GM12878 (cell line): ENCODE results near the gene PKMYT1. TPM values are rescaled to one million over a fixed set of nuclear protein-coding genes. Genes with fewer than 3 reads are reported as not detected.
A peak's percentile ranks its signal among the peaks of the same experiment; 100 is the strongest.

Experiments used
- BHLHE40 ChIP-seq, 2 experiments: fragments of 450-650 bp in 1 of 2; IDR thresholded peaks; 2 replicates each; pipeline ENCODE4 v1.6.1; 2011 to 2017; ENCODE audit warnings: low read depth in 2 of 2, borderline replicate concordance in 1 of 2, improper control_type of control experiment in 1 of 2, low read length in 1 of 2, mild to moderate bottlenecking in 1 of 2
- DPF2 ChIP-seq: fragments of 450-650 bp; IDR thresholded peaks from 2 replicates; pipeline ENCODE4 v1.6.1; 2017; ENCODE audit warnings: mild to moderate bottlenecking
- FOS ChIP-seq: IDR thresholded peaks from 3 replicates; pipeline ENCODE4 v1.6.1; 2011; ENCODE audit warnings: borderline replicate concordance; ENCODE audit not compliant: insufficient read length; ENCODE audit errors: extremely low read depth
- IRF4 ChIP-seq: IDR thresholded peaks from 2 replicates; pipeline ENCODE4 v1.6.1; 2011; ENCODE audit warnings: low read depth, low read length
- JUNB ChIP-seq: IDR thresholded peaks from 2 replicates; pipeline ENCODE4 v1.6.1; 2016; ENCODE audit warnings: antibody characterized with exemption, mild to moderate bottlenecking
- JUND ChIP-seq: IDR thresholded peaks from 2 replicates; pipeline ENCODE4 v1.6.1; 2012; ENCODE audit warnings: low read depth, mild to moderate bottlenecking, low read length, improper control_type of control experiment, moderate library complexity
- MYB ChIP-seq: fragments of 150-350 bp; IDR thresholded peaks from 2 replicates; pipeline ENCODE4 v1.6.1; 2014; ENCODE audit warnings: mild to moderate bottlenecking, low read depth, low read length, borderline replicate concordance
- NKRF ChIP-seq: fragments of 450-650 bp; conservative IDR thresholded peaks from 2 replicates; pipeline ENCODE4 v1.6.1; 2017; ENCODE audit warnings: mild to moderate bottlenecking, moderate library complexity
- NR2C1 ChIP-seq: fragments of 450-650 bp; IDR thresholded peaks from 2 replicates; pipeline ENCODE4 v1.6.1; 2017; ENCODE audit warnings: antibody characterized with exemption, mild to moderate bottlenecking, moderate library complexity
- NRF1 ChIP-seq: conservative IDR thresholded peaks from 2 replicates; pipeline ENCODE4 v1.6.1; 2011; ENCODE audit warnings: mild to moderate bottlenecking, low read depth, low read length, improper control_type of control experiment
- PKNOX1 ChIP-seq: fragments of 450-650 bp; IDR thresholded peaks from 2 replicates; pipeline ENCODE4 v1.6.1; 2016; ENCODE audit warnings: mild to moderate bottlenecking
- POLR2AphosphoS5 ChIP-seq: IDR thresholded peaks from 2 replicates; pipeline ENCODE4 v1.6.1; 2011; ENCODE audit warnings: mild to moderate bottlenecking, low read length, inconsistent platforms
- RB1 ChIP-seq: fragments of 450-650 bp; formaldehyde crosslinking; IDR thresholded peaks from 2 replicates; pipeline ENCODE4 v1.6.1; 2017; ENCODE audit warnings: mild to moderate bottlenecking, borderline replicate concordance
- RCOR1 ChIP-seq: conservative IDR thresholded peaks from 2 replicates; pipeline ENCODE4 v1.6.1; 2012; ENCODE audit warnings: low read depth, low read length, improper control_type of control experiment
- RELA ChIP-seq: fragments of 450-650 bp; IDR thresholded peaks from 2 replicates; pipeline ENCODE4 v1.8.0; 2014; ENCODE audit warnings: borderline replicate concordance; ENCODE audit not compliant: partially characterized antibody
- SMARCA5 ChIP-seq: fragments of 450-650 bp; IDR thresholded peaks from 2 replicates; pipeline ENCODE4 v1.6.1; 2017; ENCODE audit warnings: mild to moderate bottlenecking
- TAF1 ChIP-seq: IDR thresholded peaks from 2 replicates; pipeline ENCODE4 v1.6.1; 2011; ENCODE audit warnings: mild to moderate bottlenecking, low read depth, low read length, borderline replicate concordance
- TBL1XR1 ChIP-seq: IDR thresholded peaks from 2 replicates; pipeline ENCODE4 v1.6.1; 2012; ENCODE audit warnings: low read depth, low read length, improper control_type of control experiment
- USF1 ChIP-seq: IDR thresholded peaks from 2 replicates; pipeline ENCODE4 v1.6.1; 2011; ENCODE audit warnings: borderline replicate concordance, low read depth, mild to moderate bottlenecking, moderate library complexity, mixed read lengths, low read length; ENCODE audit not compliant: insufficient read depth; ENCODE audit errors: extremely low read length
- YY1 ChIP-seq: IDR thresholded peaks from 2 replicates; pipeline ENCODE4 v1.6.1; 2011; ENCODE audit warnings: low read depth, mild to moderate bottlenecking, low read length
- ZBED1 ChIP-seq: IDR thresholded peaks from 2 replicates; pipeline ENCODE4 v1.6.1; 2016; ENCODE audit warnings: borderline replicate concordance
- ZBTB33 ChIP-seq: fragments of 450-650 bp; IDR thresholded peaks from 2 replicates; pipeline ENCODE4 v1.6.1; 2017; ENCODE audit warnings: mild to moderate bottlenecking
- polyA plus RNA-seq, 11 experiments: library from polyadenylated mRNA; depleted of rRNA in 4 of 11; unstranded in 6 of 11; stranded (reverse) in 5 of 11; fragments of >200 nt; fragmentation: Nextera tagmentation in 4 of 11; fragmentation: Illumina TruSeq in 1 of 11; extraction: Ambion mirVana in 4 of 11; extraction: Trizol in 1 of 11; gene quantifications; 1 replicate in 1 of 11; 2 replicates in 10 of 11; pipeline versions ENCODE4 v1.2.1 to v1.2.3, GENCODE V29; 2011 to 2016; ENCODE audit warnings: inconsistent platforms in 2 of 11, missing spikeins in 2 of 11, low read depth in 1 of 11
- total RNA-seq, 4 experiments: library from RNA; depleted of rRNA in 3 of 4; stranded (reverse); fragments of >200 nt in 3 of 4; fragmentation: Illumina TruSeq in 1 of 4; extraction: Trizol in 1 of 4; gene quantifications; 2 replicates each; pipeline versions ENCODE4 v1.2.1 to v1.2.3, GENCODE V29; 2013 to 2021
- TF ChIP-seq, protein P1 (sequence below): IDR thresholded peaks from 2 replicates; pipeline ENCODE4 v1.6.1; 2011; ENCODE audit warnings: low read depth, low read length, improper control_type of control experiment, borderline replicate concordance
- TF ChIP-seq, protein P2 (sequence below): fragments of 450-650 bp; IDR thresholded peaks from 2 replicates; pipeline ENCODE4 v1.6.1; 2017; ENCODE audit warnings: borderline replicate concordance

Gene PKMYT1
- total and polyA plus RNA-seq, 10 of the 15 experiments (the other 5 are each of a cell fraction or from before 2014, with no cell fraction given): 4.6 to 101 (median 29.9) TPM

- TF ChIP-seq ZBTB33 (no peak), BHLHE40 (IDR thresholded peaks at IDR 0.05; ENCODE audit: borderline replicate concordance in 1 of 2, low read depth in 2 of 2, low read length in 1 of 2) (peak in 1 of 2 experiments; percentile 50; a peak in 2 of 4 replicates), YY1 (no peak), RELA (no peak), PKNOX1 (no peak), JUNB (no peak), FOS (no peak), TAF1 (0 out of 2 replicates have a peak, but pooled peaks have one; percentile 46), RCOR1 (no peak), USF1 (no peak), RB1 (no peak), NR2C1 (no peak), TBL1XR1 (no peak), ZBED1 (no peak), POLR2AphosphoS5 (no peak; the same call in 1 of the 2 replicates), NKRF (peak; percentile 65; the same call in 1 of the 2 replicates), JUND (no peak), IRF4 (no peak), MYB (no peak), NRF1 (no peak), DPF2 (peak; percentile 44; the same call in 1 of the 2 replicates), SMARCA5 (no peak)
- TF ChIP-seq, protein P1, sequence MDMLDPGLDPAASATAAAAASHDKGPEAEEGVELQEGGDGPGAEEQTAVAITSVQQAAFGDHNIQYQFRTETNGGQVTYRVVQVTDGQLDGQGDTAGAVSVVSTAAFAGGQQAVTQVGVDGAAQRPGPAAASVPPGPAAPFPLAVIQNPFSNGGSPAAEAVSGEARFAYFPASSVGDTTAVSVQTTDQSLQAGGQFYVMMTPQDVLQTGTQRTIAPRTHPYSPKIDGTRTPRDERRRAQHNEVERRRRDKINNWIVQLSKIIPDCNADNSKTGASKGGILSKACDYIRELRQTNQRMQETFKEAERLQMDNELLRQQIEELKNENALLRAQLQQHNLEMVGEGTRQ: no peak
- TF ChIP-seq, protein P2, sequence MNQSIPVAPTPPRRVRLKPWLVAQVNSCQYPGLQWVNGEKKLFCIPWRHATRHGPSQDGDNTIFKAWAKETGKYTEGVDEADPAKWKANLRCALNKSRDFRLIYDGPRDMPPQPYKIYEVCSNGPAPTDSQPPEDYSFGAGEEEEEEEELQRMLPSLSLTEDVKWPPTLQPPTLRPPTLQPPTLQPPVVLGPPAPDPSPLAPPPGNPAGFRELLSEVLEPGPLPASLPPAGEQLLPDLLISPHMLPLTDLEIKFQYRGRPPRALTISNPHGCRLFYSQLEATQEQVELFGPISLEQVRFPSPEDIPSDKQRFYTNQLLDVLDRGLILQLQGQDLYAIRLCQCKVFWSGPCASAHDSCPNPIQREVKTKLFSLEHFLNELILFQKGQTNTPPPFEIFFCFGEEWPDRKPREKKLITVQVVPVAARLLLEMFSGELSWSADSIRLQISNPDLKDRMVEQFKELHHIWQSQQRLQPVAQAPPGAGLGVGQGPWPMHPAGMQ: no peak
These were observed 40.0 kb upstream of the PKMYT1 start, which contains the start of gene TNFRSF12A (continued) for GRCh38 chr16:3020247-3020603.
